ENCODE measurements around the gene TUBGCP3.
"Not testable (repeated sequence)": the region's sequence is repeated elsewhere in the genome, so short reads cannot be mapped to it uniquely, and the experiment has no call there.

TUBGCP3 gene

DNA sequence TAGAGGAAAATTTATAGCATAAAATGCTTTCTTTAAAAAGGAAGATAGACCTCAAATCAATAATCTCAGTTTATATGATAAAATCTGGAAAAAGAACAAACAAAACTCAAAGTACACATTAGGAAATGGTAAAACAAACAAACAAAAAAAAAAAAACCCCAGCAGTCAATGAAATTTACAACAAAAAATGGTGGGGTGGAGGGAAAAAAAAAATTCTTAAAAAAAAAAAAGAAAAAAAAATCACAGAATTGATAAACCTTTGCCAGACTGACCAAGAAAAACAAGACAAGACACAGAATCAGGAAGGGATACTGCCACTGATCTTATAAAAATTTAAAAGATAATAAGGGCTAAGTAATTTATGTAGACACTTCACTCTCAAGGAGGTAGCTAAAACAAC is 11.2 kb downstream of the TUBGCP3 start:
- no peak for DNase-seq (ENCODE audit: low read depth)

DNA sequence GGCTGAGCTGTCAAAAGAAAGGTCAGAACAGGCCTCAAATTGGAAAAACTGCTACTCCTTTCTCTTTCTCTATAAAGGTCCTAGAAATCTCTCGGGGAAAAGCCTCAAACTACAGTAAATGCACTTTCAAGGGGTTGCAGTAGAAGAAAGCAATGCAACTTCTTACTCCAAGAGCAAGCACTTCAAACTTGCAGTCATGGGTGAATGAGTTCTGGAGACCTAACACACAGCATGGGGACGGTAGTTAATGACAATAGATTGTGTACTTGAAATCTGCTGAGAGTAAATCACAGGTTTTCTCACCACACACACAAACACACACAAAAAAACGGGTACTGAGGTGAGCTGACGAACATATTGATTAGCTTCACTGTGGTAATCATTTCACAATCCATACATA is 11.8 kb downstream of the TUBGCP3 start:
- no peak for DNase-seq (ENCODE audit: low read depth)

DNA sequence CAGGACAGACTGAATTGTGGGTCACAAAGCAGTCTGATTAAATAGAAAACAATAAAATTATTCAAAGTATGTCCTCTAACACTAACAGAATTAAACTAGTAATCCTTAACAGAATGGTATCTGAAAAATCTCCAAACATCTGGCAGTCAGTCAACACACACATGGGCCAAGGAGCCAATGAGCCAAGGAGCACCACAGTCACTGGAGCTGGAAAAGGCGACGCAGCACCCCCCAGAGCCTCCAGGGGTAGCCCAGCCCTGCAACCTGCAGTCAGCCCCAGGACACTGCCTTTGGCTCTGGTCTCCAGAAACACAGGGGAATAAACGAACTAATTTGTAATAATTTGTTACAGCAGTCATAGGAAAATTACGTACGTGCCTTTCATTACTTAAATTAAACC is 12.3 kb downstream of the TUBGCP3 start:
- no peak for DNase-seq (ENCODE audit: low read depth)

DNA sequence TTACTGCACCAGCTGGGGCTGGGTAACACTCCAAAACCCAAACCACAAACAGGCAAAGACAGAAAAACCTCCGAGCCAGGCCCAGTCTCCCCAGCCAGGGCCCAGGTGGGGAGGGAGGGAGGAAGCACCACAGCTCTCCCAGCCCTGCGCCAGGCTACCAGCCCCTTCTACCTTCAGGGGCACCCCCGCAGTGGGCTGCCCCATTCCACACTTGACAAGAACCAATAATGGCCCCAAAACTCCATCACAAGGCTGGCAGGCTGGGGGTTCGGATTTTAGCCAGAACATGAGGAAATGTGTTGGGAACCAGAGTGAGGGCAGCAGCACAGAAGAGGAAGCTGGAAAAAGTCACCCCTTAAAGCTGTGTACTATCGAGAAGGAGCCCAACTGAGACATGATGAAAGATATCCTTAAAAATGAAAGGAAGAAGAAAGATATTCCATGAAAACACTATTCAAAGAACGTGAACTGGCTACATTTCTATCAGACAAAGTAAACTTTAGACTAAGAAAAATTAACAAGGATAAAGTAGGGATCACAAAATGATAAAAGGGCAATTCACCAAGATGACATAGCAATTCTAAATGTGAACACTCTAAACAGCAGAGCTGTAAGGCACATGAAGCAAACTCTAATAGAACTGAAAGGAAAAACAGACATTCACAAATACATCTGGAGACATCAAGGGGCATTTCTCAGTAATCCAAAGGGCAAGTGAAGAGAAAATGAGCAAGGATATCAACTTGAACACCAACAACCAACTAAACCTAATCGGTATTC is 12.9 kb downstream of the TUBGCP3 start:
- DNase-seq (ENCODE audit: low read depth): no peak

DNA sequence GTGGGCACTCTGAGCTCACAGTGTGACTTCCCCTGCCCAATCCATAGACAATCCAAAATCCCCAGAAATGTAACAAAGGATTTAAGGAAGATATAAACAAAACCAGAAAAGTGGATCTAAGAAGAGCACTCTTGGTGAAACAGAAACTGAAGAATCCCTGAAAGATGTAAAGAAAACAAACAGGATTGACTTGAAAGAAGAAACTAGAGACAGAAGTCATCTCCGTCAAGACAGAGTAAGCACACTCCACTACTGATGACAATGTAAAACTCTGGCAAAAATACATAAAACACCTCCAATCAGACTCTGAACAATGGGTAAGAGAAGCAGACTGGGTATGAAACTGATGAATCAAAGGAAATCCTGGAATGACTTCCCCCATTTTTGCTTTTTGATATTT is 13.5 kb downstream of the TUBGCP3 start:
- no peak for DNase-seq (ENCODE audit: low read depth)

DNA sequence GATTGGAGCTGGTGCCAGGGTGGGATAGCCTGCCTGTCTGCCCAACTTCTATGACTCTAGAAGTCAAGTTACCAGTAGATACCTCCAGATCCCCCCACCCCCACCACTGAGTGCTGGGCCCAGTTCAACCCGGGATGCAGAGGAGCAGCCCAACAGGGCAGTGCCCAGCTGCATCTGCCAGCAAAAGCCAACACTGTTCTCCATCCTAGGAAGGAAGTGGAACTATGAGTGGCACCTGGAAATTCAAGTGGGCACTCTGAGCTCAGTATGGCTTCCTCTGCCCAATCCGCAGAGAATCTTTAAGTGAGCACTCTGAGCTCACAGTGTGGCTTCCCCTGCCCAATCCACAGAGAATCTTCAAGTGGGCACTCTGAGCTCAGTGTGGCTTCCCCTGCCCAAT is 14.2 kb downstream of the TUBGCP3 start:
- no peak for DNase-seq (ENCODE audit: low read depth)

DNA sequence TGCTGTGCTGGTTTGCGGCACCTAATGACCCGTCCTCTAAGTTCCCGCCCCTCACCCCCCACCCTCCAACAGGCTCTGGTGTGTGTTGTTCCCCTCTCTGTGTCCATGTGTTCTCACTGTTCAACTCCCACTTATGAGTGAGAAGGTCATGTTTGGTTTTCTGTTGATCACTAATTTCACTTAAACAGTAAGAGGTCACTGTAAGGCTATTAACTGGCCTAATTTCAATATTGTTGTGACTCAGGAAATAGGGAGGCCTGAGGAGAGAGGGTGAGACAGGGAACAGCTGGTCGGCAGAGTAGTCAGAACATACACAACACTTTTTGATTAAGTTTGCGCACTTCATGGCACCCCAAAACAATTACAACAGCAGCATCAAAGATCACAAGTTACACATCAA is 15.6 kb downstream of the TUBGCP3 start:
- no peak for DNase-seq (ENCODE audit: low read depth)

DNA sequence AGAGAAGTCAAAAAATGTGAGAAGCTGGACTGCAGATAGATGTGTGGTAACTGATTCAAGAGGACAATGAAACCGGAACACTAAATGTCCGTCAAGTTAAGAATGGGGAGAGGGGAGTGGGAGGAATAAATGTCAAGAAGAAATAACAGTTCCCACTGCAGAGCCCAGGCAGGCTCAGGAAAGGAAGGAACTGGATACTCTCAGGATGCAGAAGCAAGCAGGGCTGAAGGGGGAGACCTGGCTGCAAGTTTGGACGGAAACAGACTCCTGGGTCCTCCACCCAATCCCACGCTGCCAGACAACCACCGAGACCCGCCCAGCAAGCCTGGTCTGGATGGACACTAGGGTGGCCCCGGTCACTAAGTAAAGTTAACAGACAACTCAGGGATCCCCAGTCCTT is 18.1 kb downstream of the TUBGCP3 start:
- DNase-seq (ENCODE audit: low read depth): no peak

DNA sequence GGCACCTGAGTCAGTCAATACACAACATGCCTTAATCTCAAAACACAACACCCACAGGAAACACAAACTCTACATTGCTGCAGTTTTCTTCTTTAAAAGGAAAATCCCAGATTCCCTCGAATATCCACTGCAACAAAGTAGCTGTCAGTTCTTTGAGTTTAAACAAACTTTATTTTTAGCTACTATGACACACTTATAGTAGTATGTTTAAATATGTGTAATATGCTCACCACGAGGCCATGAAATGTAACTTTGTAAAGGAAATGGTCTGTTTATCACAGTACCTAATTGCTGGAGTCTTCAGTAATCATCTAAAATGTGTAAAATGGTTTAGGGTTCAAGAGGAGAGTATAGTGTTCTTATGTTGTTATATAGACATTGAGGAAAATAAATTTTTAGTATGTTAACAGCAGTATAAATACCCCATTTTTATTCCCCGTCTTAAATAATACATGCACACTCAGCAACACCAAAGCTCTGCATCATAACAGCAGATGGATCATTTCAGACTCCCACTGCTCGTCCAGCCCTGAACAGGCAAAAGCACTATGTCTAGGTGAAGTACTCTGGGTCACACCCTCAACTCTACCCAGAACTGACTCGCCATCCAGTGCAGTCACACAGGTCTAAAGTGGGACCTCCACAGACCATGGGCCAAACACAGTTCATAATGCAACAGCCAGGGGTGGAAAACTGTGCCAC is 20.6 kb downstream of the TUBGCP3 start:
- no peak for DNase-seq (ENCODE audit: low read depth)

DNA sequence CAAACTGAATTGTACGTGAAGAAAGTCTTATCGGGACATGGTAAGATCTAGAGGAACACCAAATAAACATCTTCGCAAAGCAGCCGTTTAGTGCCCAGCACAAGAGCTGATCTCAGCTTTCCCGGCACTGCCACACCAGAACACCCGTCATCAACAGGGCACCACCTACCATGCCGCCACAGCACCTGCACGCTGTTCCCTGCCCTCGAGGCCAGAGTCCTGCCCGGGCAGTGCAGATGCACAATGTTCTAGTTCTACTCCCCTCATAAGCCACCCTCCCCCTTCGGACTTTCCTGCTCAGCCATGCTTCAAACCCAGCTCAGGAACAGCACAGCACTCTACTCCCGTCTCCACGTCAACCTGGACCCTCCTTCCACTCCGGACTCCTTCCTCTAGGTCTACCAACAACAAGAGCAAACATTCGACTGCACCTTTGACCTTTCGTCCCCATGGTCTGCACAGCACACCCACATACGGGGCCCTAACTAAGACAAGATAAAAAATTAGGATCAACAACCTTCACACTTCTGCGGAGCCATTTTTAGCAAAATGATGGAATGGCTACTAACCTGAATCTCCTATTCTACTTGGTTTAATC is 25.1 kb downstream of the TUBGCP3 start:
- no peak for DNase-seq (ENCODE audit: low read depth)

DNA sequence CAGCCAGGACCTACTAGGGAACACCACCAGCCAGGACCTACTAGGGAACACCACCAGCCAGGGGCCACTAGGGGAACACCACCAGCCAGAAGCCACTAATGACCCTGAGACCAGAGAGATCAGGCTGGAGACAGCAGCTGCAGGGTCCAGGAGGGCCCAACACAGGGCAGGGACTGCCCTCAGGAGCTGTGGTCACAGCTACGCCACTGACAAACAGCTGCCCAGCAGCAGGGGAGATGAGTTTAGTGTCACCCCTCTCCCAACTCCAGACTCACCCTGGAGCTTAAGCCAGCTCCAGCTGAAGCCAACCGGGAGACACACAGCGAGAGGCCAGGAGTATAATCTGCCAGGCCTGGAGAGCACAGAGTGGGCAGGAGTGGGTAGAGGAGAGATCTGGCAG is 25.7 kb downstream of the TUBGCP3 start:
- no peak for DNase-seq (ENCODE audit: low read depth)

DNA sequence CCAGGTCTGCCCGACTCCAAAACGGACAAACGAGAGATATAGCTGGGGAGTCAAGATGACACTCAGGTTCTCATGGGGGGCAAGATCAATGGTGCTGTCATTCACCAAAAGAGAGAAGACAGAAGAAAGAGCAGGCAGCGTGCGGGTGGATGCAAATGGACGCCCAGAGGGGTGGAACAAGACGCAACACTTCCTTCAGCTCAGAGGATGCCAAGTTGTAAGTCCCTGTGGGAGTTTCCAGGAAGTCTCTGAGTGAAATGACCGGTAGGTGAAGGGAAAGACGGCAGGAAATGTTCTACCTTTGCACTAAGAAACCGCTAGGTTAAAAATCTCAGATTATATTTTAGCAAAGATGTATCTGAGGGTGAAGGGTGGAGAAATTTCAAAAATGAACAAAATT is 26.5 kb downstream of the TUBGCP3 start:
- DNase-seq (ENCODE audit: low read depth): no peak

DNA sequence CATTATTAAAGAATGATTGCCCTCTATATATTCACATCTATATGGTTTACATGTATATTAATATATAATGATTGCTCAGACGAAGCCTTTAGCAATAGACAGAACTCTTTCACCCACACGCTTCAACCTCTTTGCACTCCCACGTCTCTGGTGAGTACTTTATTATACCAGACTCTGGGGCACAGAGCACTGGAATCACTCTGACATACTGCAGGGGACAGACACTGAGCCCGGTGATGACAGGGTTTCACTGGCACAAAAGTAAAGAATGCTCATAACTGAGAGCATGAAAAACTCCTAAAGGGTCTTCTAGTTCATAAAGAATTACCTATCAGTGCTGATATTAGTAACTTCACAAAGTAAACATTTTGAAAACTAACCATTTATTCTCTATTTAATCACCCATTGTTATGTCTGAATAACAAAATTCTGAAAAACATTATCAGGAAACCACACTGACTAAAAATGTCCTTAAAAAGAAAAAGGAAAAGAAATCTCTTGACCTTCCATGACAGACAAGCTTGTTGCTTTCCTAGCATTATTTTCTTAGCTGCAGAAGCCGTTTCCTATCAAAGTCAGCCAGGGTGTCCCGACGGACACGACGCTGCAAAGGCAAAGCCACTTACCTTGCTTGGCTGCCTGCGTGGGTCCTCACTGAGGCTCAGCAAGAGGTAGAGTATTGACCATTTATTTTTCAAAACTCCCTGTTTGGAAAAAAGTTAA is 29.1 kb downstream of the TUBGCP3 start:
- no peak for DNase-seq (ENCODE audit: low read depth)

DNA sequence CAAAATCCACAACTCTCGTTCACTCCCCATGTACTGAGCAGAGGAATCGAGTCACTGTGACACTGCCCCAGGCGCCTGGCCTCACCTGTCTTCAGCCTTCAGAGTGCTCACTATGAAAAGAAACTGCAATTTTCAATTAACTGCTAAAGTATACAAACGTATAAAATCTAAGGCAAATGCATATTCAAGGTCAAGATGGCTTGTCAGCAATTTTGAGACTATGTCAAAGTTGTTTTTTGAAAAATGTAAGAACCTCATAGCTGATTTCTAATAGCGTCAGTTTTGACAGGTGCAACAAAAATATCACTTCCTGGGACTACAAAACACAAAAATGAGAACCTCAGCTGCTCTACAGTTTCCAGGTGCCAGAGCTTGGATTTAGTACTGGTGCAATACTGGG is 31.4 kb downstream of the TUBGCP3 start:
- no peak for DNase-seq (ENCODE audit: low read depth)

DNA sequence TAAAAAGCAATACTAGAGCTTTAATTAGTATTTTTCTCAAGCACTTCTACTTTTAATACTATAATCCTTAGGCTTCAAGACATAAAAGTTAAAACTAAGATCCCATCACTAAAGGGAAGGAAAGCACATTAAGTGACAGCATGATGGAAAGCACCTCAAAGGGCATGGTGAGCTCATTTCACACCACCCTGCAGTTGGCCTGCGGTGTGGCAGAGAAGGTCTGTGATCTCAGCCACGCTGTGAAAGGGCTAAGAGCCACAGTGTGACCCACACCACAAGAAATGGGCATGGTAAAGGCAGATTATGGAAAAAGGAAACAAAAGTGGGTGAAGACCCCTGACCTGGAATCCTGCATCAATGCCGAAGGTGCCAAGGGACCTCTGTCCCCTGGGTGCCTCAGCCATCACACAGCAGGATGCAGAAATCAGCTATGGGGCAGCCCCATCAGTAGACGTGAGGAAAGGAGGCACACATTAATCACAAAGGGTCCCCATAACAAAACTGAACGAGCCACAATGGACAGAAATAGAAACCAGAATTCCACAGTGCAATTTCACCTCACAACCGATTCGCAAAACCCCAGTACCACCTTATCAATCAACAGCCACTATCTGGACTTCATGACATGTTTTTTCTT is 33.6 kb downstream of the TUBGCP3 start:
- no peak for DNase-seq (ENCODE audit: low read depth)

DNA sequence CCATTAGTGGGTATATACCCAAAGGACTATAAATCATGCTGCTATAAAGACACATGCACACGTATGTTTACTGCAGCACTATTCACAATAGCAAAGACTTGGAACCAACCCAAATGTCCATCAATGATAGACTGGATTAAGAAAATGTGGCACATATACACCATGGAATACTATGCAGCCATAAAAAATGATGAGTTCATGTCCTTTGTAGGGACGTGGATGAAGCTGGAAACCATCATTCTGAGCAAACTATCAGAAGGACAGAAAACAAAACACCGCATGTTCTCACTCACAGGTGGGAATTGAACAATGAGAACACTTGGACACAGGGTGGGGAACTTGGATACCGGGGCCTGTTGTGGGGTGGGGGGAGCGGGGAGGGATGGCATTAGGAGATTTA is 39.0 kb downstream of the TUBGCP3 start:
- not testable (repeated sequence) for DNase-seq (ENCODE audit: low read depth)

DNA sequence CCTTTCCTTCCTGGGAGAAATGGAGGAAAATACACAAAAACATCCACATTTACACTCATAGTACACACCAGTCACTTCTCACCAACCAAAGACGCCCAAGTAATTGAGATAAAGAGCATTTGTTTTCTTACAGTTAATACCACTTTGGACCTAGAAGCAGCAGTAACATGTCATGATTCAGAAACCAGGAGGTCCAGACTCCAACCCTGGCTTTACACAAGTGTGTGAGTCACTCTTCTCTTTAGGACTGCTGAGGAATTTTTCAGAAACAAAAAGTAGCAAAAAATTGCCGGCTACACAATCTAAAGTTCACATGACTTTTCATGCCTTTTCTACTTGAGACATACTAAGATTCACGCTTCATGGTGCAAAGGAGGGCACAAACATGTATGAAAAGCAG is 42.1 kb downstream of the TUBGCP3 start:
- no peak for DNase-seq (ENCODE audit: low read depth)

DNA sequence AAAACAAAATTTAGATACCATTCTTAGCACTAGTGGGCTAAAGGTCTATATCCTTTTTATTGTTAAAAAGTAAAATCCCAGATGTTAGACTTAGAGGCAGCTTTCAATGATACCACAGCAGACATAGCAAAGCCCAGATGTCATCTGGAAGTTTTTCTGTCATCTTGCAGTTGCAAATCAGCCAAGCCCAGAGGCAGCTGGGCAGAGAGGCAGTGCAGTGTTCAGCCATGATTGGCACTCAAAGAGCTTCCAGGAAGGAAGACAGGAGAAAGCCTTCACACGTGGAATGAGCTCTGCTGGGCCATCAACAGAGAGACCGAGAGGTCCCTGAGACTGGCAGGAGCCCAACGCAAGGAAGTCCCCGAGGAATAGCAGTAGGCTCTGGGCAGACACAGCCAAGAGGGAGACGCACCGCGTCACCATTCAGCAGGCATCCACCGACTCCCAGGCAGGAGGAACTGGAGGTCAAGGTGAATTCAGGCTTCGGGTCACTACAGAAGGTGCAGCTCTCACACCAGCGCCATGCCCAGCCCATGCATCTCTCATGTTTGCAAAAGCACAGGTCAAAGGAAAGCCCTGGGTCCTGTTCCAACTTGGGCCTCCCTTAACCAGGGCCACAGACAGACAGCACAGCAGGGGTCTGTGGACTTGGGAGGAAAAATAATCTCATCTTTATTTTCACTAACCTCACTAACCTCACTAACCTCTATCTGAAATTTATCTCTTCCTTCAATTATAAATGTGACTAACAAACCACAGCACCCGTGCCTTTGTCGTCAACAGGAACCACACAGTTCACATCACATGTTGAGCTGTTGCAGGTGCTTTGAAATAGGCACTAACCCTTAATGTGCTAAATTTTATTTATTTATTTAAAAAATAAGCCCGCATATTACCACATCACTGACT is 54.9 kb downstream of the TUBGCP3 start:
- DNase-seq (ENCODE audit: low read depth): no peak

DNA sequence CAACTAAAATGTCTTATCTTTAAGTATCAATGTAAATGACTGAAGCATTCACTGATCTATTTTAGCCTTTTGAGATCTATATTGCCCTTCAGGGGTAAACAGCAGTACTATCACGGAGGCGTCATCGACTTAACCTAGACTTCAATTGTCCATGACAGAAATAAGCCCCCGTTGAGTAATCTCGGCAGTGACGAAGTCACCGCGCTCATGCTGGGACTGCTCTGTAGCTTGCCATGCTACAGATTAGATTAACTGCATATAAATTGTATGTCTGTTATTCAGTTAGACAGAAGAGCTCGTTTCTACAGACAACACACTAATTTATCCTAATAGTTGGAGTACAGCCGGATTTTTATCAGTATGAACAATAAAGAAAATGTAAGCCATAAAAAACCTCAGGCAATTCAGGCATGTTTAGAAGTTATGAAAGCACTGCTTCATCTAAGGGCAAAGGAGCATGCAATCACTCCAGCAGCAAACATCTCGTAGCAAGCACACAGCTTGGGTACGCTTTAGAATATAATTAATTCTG is 56.6 kb downstream of the TUBGCP3 start:
- DNase-seq (ENCODE audit: low read depth): no peak

DNA sequence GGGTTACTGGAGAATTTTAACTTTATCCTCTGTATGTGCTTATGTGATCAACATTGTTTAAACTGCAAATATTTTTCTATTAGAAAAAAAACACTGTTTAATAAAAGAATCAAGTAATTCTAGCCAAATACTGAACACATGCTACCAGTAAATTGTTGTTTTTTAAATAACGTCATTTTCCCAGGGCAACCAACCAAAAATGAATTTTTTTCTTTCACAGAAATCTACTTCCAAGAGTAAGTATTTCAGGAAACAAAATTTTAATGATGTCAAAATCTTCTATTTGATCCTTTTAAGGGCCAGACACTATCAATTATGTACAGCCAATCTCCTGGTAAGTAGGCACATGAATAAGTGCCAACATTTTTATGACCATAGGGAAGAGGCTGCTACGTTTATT is 57.1 kb downstream of the TUBGCP3 start:
- DNase-seq (ENCODE audit: low read depth): no peak

DNA sequence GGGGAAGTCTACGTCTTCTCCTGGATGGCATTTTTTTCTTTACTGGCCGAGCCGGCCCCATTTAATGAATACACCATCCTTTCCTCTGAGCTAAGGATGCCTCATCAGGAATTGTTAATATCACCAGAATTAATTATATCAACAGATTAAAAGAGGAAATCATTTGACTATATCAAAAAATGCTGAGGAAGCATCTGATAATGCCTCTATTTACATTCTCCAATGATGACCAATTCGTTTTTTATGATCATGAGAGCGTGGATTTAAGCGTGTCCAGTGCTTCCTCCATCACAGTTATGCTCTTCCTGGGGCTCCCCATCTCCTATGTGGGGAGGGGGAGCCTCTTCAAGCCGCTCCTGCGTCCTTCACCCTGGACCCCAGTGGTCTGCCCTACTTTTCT is 58.7 kb downstream of the TUBGCP3 start:
- no peak for DNase-seq (ENCODE audit: low read depth)

All from stimulated activated CD8-positive, alpha-beta memory T cell treated with anti-CD3 and anti-CD28 coated beads, Interleukin-7, amount 100 ng/mL, for 24 hours (primary cell).